Middle frontal gyrus (tissue), 1 donor: ENCODE measurements around the gene TRPC4.
"Not testable (repeated sequence)": the region's sequence is repeated elsewhere in the genome, so short reads cannot be mapped to it uniquely, and the experiment has no call there.

Experiments
- DNase-seq: peaks from one replicate; pipeline ENCODE4 v3.0.0-alpha.2; 2015; ENCODE audit warnings: low spot score; ENCODE audit errors: extremely low spot score

TRPC4 gene

DNA sequence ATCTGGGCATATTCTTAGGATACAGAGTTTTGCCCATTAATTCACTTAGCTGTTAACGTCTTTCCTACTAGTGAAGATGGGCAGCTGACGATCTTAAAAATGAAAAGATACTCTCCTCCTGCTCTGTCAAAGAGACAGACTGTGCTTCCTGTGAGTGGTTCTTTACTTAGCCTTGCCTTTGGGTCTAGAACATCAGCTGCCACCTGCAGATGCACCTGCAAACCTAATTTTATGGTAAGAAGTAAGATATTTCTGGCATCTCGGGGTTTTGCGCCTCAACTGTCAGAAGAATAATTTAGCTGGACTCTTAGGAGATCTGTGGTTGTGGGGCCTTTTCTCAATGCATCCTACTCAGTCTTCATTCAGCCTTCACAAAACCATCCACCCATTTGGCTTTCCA is 36.2 kb downstream of the TRPC4 start:
- no peak for DNase-seq

DNA sequence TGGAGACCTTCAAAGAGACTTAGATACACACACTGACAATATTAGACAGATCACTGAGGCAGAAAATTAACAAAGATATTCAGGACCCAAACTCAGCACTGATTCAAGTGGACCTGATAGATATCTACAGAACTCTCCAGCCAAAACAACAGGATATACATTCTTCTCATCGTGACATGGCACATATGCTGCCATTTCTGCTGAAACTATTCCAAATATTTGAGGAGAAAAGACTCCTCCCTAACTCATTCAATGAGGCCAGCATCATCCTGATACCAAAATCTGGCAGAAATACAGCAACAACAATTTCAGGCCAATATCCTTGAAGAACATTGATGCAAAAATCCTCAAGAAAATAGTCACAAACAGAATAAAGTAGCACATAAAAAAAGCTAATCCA is 53.3 kb downstream of the TRPC4 start:
- DNase-seq: no peak

- DNase-seq: no peak
Measured at GRCh38 chr13:37811441-37811840, 58.1 kb downstream of the TRPC4 start.

DNA sequence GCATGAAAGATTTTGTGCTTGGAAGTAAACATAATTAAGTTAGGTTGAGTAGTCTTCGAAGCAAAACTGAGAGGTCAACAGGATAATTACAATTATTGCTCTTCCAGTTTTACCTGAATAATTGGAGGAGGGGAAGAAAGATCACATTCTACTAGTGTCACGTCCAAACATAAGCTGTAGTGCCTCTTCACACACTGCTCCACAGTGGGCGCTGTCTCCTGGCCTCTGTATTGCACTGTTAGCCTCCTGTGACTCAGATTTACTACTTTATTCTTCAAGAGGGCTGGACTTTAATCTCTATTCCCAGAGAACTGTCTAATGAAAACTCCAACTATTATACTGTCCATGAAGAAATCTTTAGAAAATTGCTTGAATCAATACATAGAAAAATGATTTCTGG is 62.9 kb downstream of the TRPC4 start:
- no peak for DNase-seq

DNA sequence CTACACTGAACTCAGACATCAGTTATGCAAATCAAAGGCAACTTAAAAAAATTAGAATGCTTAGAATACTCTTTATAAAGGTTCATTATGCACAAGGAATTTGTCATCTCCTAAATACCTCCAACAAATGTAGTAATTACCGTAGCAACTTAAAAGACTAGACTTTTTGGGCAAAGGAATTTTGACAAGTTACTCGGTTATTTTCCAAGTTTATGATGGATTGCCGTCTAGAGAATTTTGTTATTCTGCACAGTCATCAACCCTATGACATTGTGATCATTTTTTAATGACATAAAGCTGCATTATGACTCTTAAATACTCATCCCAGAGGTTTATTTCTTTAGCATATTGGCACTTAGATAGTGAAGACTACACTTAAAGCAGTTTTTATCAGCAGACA is 71.9 kb downstream of the TRPC4 start:
- DNase-seq: no peak

- not testable (repeated sequence) for DNase-seq
Measured at GRCh38 chr13:37796795-37797194, 72.8 kb downstream of the TRPC4 start.

- no peak for DNase-seq
Measured at GRCh38 chr13:37795326-37795725, 74.2 kb downstream of the TRPC4 start.

- no peak for DNase-seq
Measured at GRCh38 chr13:37791699-37792098, 77.9 kb downstream of the TRPC4 start.

DNA sequence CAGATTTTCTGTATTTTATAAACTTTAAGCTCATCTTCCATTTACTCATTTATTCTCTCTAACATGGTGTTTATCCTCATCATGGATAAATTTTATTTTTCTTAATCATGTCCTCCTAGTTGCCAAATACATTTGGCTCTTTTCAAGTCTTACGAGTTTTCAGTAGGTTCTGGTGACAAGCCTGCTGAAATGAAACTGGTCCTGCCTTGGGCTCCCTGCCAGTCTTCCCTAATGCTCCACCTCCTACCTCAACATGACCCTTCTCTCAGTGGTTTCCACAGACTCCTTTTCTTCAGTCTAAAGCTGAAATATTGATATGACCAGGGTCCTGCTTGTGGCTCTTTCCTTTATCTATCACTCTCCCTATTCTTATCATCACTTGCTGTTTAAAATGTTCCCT is 81.2 kb downstream of the TRPC4 start:
- DNase-seq: no peak

GRCh38 chr13:37777676-37778075 is 91.9 kb downstream of the TRPC4 start:
- no peak for DNase-seq

- DNase-seq: no peak
Measured at GRCh38 chr13:37775871-37776270, 93.7 kb downstream of the TRPC4 start.

DNA sequence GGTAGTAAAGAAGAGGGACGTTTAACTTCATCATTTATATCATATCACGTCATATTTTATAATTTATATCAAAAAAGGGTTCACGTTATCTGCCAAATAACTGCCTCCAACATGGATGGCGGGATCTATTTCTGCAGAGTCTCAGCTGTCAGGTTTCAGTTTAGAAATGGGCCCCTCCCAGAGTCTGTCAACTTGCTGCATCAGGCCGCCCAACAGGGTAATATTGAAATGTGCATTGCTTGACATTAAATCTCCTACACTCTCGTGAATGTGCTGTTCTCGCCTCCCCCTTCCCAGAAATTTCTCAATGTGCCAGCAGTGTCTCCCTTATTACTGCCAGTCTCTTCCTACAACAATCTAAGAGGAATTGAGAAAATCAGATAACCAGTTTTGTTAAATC is 96.9 kb downstream of the TRPC4 start:
- DNase-seq: no peak

DNA sequence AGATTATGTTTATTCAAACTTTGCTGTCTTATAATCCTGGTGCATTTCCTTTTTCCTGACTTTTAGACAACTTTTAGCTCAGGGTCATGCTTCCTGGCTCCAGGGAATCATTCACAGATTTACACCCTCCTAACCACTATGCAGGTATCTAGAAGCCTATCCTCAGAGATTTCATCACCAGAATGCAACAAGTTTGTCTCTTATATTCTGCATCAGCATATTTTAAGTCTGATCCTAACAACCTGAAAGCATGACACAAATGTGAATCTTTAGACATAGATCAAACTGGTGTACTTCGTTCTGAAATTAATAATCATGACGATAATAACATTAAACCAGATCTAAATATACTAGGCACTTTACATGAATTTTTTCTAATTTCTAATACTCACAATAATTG is 100.0 kb downstream of the TRPC4 start:
- no peak for DNase-seq

- no peak for DNase-seq
Measured at GRCh38 chr13:37769078-37769477, 100.5 kb downstream of the TRPC4 start.

GRCh38 chr13:37766502-37766901 is 103.1 kb downstream of the TRPC4 start:
- DNase-seq: no peak

- no peak for DNase-seq
Measured at GRCh38 chr13:37755349-37755748, 114.2 kb downstream of the TRPC4 start.

DNA sequence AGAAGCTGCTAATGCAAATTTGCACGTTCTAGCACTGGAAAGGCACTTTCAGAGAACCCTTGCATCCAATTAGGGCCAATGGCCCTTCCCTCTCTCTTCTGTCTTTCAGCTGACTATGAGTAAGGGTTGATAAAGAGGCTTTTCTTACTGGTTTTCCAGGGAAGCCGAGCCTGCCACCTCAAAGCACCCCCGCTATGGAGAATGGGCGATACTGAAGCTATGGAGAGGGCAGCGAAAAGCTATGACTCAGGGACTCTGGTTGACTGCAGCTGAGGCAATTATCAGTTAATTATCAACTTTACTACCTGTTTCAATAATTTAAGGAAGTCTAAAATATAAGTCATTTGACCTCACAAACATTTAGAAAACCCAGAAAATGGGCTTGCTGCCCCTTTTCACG is 115.8 kb downstream of the TRPC4 start:
- no peak for DNase-seq

GRCh38 chr13:37752146-37752545 is 117.4 kb downstream of the TRPC4 start:
- no peak for DNase-seq

DNA sequence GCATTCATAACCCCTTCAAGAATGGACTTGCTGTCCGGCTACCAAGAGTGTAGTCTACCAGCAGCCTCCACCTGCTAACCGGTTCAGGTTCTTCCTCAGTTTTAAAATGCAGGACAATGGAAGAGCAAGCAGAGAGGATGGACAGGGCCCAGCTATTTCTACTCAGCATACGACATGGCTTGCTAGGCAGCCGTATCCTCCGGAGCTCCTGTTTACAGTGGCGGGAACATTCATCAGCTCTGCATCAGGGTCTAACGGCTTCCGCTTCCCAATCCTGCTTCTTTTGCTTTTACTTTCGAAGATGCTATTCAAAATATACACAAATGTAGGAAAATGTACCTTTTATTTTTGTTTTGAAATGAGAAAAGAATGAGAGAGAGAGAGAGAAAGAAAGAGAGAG is 118.5 kb downstream of the TRPC4 start:
- no peak for DNase-seq

GRCh38 chr13:37748913-37749312 is 120.7 kb downstream of the TRPC4 start:
- no peak for DNase-seq

DNA sequence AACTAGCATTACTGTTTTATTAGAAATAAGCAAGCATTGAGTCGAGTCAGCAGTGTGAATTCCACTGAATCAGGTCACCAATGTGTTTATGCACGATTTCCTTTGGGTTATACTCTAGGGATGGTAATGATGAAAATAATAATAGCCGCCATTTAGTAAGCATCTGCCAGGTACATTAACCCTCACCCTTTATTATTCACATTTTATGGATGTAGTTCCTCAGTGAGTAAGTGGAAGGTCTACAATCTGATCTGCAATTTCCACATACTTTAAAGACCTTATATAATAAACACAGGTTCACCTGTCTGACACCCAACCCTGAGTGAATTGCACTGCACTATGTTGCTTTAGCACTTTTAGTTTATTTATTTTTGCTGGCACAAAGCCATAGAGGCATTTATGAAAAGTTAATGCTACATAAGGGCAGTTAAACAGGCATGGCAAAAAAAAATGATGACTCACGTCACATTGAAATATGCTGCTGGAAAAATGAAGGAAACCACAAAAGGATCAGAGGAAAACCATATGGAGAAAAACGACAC is 122.4 kb downstream of the TRPC4 start:
- no peak for DNase-seq

DNA sequence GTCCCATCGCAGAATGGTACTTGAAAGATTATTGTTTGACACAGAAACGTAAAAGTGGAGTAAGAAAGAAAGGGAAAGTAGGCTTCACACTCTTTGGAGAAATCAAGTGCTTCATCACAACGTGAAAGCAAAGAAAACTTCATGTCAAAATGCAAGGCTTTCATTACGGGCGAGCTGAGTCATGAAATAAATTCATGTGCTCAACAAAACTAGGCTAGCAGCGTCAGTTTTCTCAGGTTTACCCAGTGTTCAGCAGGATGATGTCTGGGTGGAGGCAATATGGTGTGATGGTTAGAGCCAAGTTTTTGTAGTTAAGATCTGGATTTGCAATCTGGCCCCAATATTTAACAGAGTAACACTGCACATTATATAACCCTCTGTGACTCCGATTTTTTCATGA is 128.0 kb downstream of the TRPC4 start:
- DNase-seq: no peak

- DNase-seq: no peak
Measured at GRCh38 chr13:37736045-37736444, 133.5 kb downstream of the TRPC4 start.

GRCh38 chr13:37735293-37735692 is 134.3 kb downstream of the TRPC4 start:
- no peak for DNase-seq
